GM12878 (cell line): Measurements from ENCODE around the gene GRAMD1B. TPM values are rescaled to one million over a fixed set of nuclear protein-coding genes. Genes with fewer than 3 reads are reported as not detected.

Experiments
- ATAC-seq: fragments of 200-7000 bp; cut with Tn5 transposase; 3 replicates; pipeline ENCODE4 v1.9.1; 2020; ENCODE audit warnings: mild to moderate bottlenecking, moderate library complexity
- BruUV-seq: library from RNA; stranded (reverse); fragments of 400-500 nt; replicated peaks from 2 replicates; lab custom pipeline; 2021; lab: Mats Ljungman, UMichigan
- CTCF ChIA-PET: fragments of 300-600 bp; sonication (Branson Sonifier 250); formaldehyde crosslinking; extraction: SDS; loops from one replicate; lab custom pipeline; 2021; ENCODE audit warnings: inconsistent platforms; lab: Yijun Ruan, JAX
- POLR2A ChIA-PET: fragments of 350-600 bp; formaldehyde crosslinking; extraction: SDS; loops from one replicate; lab custom pipeline; 2021; ENCODE audit warnings: inconsistent platforms; lab: Charles Lee
- RAD21 ChIA-PET: fragments of 300-600 bp; sonication (Branson Sonifier 250); formaldehyde crosslinking; loops from one replicate; lab custom pipeline; 2023; ENCODE audit warnings: antibody characterized with exemption; ENCODE audit not compliant: unreplicated experiment; lab: Charles Lee
- SMC1A ChIA-PET: fragments of 300-600 bp; sonication (Branson Sonifier 250); formaldehyde crosslinking; loops from one replicate; lab custom pipeline; 2023; ENCODE audit not compliant: unreplicated experiment, uncharacterized antibody; lab: Charles Lee
- DNase-seq: peaks from one replicate; pipeline ENCODE4 v3.0.0-alpha.2; 2011; ENCODE audit warnings: low read depth, low spot score
- FAIRE-seq: peaks from 3 replicates; lab custom pipeline; 2011; peaks lifted over from hg19 to GRCh38; lab: Jason Lieb, UNC
- H2AFZ ChIP-seq: 2 replicates; pipeline ENCODE4 v1.6.0; 2011; ENCODE audit warnings: low read depth, low read length, control low read depth; ENCODE audit not compliant: control insufficient read depth
- H3K27ac ChIP-seq: 2 replicates; pipeline ENCODE4 v1.5.1; 2011; ENCODE audit warnings: control low read depth; ENCODE audit not compliant: control insufficient read depth, insufficient read depth
- H3K27me3 ChIP-seq, 2 experiments: replicated peaks in 1 of 2; 2 replicates each; pipeline versions ENCODE4 v1.6.0 to v1.6.1; 2011; ENCODE audit warnings: low read length in 1 of 2; ENCODE audit not compliant: control insufficient read depth in 2 of 2, insufficient read depth in 2 of 2
- H3K36me3 ChIP-seq, 2 experiments: 2 replicates each; pipeline ENCODE4 v1.5.1; 2011; ENCODE audit warnings: low read length in 1 of 2; ENCODE audit not compliant: control insufficient read depth in 2 of 2, insufficient read depth in 2 of 2
- H3K4me1 ChIP-seq: 2 replicates; pipeline ENCODE4 v1.6.1; 2011; ENCODE audit warnings: mild to moderate bottlenecking, low read length, moderate library complexity, mixed read lengths; ENCODE audit not compliant: control insufficient read depth, insufficient read depth
- H3K4me2 ChIP-seq: 2 replicates; pipeline ENCODE4 v1.6.0; 2011; ENCODE audit warnings: control low read depth; ENCODE audit not compliant: control insufficient read depth, insufficient read depth
- H3K4me3 ChIP-seq: fragments of 200-600 bp; sonication (generic); 2 replicates; pipeline ENCODE4 v1.5.1; 2016
- H3K79me2 ChIP-seq: 2 replicates; pipeline ENCODE4 v1.6.0; 2011; ENCODE audit warnings: low read length; ENCODE audit not compliant: control insufficient read depth, insufficient read depth
- H3K9ac ChIP-seq: 2 replicates; pipeline ENCODE4 v1.8.0; 2011; ENCODE audit warnings: low read length, control low read depth, mixed read lengths; ENCODE audit not compliant: control insufficient read depth, insufficient read depth
- H3K9me3 ChIP-seq: replicated peaks from 3 replicates; pipeline ENCODE4 v1.5.1; 2011; ENCODE audit warnings: mild to moderate bottlenecking, low read length; ENCODE audit not compliant: control insufficient read depth, insufficient read depth
- H4K20me1 ChIP-seq: 2 replicates; pipeline ENCODE4 v1.6.0; 2011; ENCODE audit not compliant: control insufficient read depth, insufficient read depth
- EP300 ChIP-seq, 2 experiments: fragments of 150-350 bp in 1 of 2; IDR thresholded peaks; 2 replicates each; pipeline ENCODE4 v1.6.1; 2011 to 2012; ENCODE audit warnings: low read depth in 2 of 2, low read length in 2 of 2, borderline replicate concordance in 1 of 2, improper control_type of control experiment in 1 of 2, inconsistent platforms in 1 of 2; ENCODE audit not compliant: control insufficient read depth in 1 of 2
- POLR2AphosphoS5 ChIP-seq: IDR thresholded peaks from 2 replicates; pipeline ENCODE4 v1.6.1; 2011; ENCODE audit warnings: mild to moderate bottlenecking, low read length, inconsistent platforms
- RAD21 ChIP-seq: IDR thresholded peaks from 2 replicates; pipeline ENCODE4 v1.6.1; 2011; ENCODE audit warnings: mild to moderate bottlenecking, low read depth, low read length, moderate library complexity; ENCODE audit not compliant: insufficient read depth
- TAF1 ChIP-seq: IDR thresholded peaks from 2 replicates; pipeline ENCODE4 v1.6.1; 2011; ENCODE audit warnings: mild to moderate bottlenecking, low read depth, low read length, borderline replicate concordance
- TCF3 ChIP-seq: IDR thresholded peaks from 2 replicates; pipeline ENCODE4 v1.6.1; 2012; ENCODE audit warnings: low read depth, mild to moderate bottlenecking, low read length, borderline replicate concordance; ENCODE audit not compliant: insufficient read depth
- USF2 ChIP-seq: IDR thresholded peaks from 2 replicates; pipeline ENCODE4 v1.6.1; 2011; ENCODE audit warnings: low read depth, low read length, improper control_type of control experiment, borderline replicate concordance
- ZBTB4 ChIP-seq: fragments of 450-650 bp; formaldehyde crosslinking; IDR thresholded peaks from 2 replicates; pipeline ENCODE4 v1.4.0; 2022; ENCODE audit warnings: mild to moderate bottlenecking, moderate library complexity
- ZZZ3 ChIP-seq: IDR thresholded peaks from 2 replicates; pipeline ENCODE4 v1.6.1; 2011; ENCODE audit warnings: low read depth; ENCODE audit not compliant: control insufficient read depth, insufficient read length
- WGBS: methylation state at CpG from one replicate; pipeline ENCODE4 v1.1.6; 2016; ENCODE audit warnings: low lambda C conversion rate; ENCODE audit not compliant: insufficient replicate concordance, insufficient coverage; ENCODE audit errors: missing lambda C conversion rate; 5-methylcytosine and 5-hydroxymethylcytosine counted together
- in situ Hi-C: fragments of 300-500 bp; cut with MboI; formaldehyde crosslinking; loops from 9 replicates; pipeline ENCODE4 v1.14.3; 2018; ENCODE audit warnings: mixed read lengths
- intact Hi-C: fragments of 100-400 bp; cut with micrococcal nuclease; formaldehyde crosslinking; loops from one replicate; pipeline ENCODE4 v1.14.2; 2022; ENCODE audit not compliant: unreplicated experiment
- polyA plus RNA-seq, 11 experiments: library from polyadenylated mRNA; depleted of rRNA in 4 of 11; unstranded in 6 of 11; stranded (reverse) in 5 of 11; fragments of >200 nt; fragmentation: Nextera tagmentation in 4 of 11; fragmentation: Illumina TruSeq in 1 of 11; extraction: Ambion mirVana in 4 of 11; extraction: Trizol in 1 of 11; gene quantifications; 1 replicate in 1 of 11; 2 replicates in 10 of 11; pipeline versions ENCODE4 v1.2.1 to v1.2.3, GENCODE V29; 2011 to 2016; ENCODE audit warnings: inconsistent platforms in 2 of 11, missing spikeins in 2 of 11, low read depth in 1 of 11
- total RNA-seq, 4 experiments: library from RNA; depleted of rRNA in 3 of 4; stranded (reverse); fragments of >200 nt in 3 of 4; fragmentation: Illumina TruSeq in 1 of 4; extraction: Trizol in 1 of 4; gene quantifications; 2 replicates each; pipeline versions ENCODE4 v1.2.1 to v1.2.3, GENCODE V29; 2013 to 2021

Gene GRAMD1B
- total and polyA plus RNA-seq, 10 of the 15 experiments (the other 5 are each of a cell fraction or from before 2014, with no cell fraction given) = 1.9 to 49.1 (median 26.9) TPM

GRCh38 chr11:123526027-123526805, 96.1 kb downstream of the GRAMD1B start:
- no peak overlapping the region for H3K4me3 ChIP-seq
- SMC1A ChIA-PET = interaction anchor here (0.8 to 1.1 kb wide), 2 partner anchors 24 to 54 kb away, joined by 3 to 4 read pairs; no protein-coding TSS in a partner anchor
- no peaks in the 10 kb centered on the region; a peak in 1 of 4 replicates for H3K36me3 ChIP-seq
- no peak for FAIRE-seq
- no peaks in the 10 kb centered on the region for H4K20me1 ChIP-seq
- TF ChIP-seq TAF1 (no peak), EP300 (IDR thresholded peaks at IDR 0.05; ENCODE audit: borderline replicate concordance in 1 of 2, control insufficient read depth in 1 of 2, low read depth in 2 of 2, low read length in 2 of 2) (no peak), TCF3 (no peak), RAD21 (no peak), POLR2AphosphoS5 (no peak), USF2 (no peak), ZZZ3 (no peak), ZBTB4 (no peak)
- TF ChIP-seq, all 136 proteins: peak for 0
- intact Hi-C loops = no loop called here
- WGBS = 47% methylated on average over 21 of the region's 22 CpGs
- no peak overlapping the region for H3K4me2 ChIP-seq
- no peaks in the 10 kb centered on the region for H3K4me1 ChIP-seq
- no peak for ATAC-seq
- H2AFZ ChIP-seq = no peak overlapping the region
- no TSS peak for BruUV-seq
- in situ Hi-C loops = no loop called here
- H3K27ac ChIP-seq = no peak overlapping the region
- ChIA-PET CTCF (interaction anchor here (0.6 to 0.9 kb wide), 3 partner anchors 29 to 217 kb away, joined by 3 to 4 read pairs (median 3); no protein-coding TSS in a partner anchor), POLR2A (interaction anchor here (1.3 kb wide), 1 partner anchor 9 kb away, joined by 3 read pairs; no protein-coding TSS in a partner anchor), RAD21 (interaction anchor here (1.0 kb wide), 2 partner anchors 20 to 31 kb away, joined by 3 read pairs; no protein-coding TSS in a partner anchor)
- H3K79me2 ChIP-seq = no peaks in the 10 kb centered on the region
- no peak for DNase-seq
- H3K9me3 ChIP-seq = no peaks in the 10 kb centered on the region
- H3K9ac ChIP-seq = no peak overlapping the region
- H3K27me3 ChIP-seq = no peaks in the 10 kb centered on the region
